Effector CD8-positive, alpha-beta T cell (primary cell): Measurements from ENCODE around the gene PRKG1.
"Not testable (repeated sequence)": the region's sequence is repeated elsewhere in the genome, so short reads cannot be mapped to it uniquely, and the experiment has no call there.

Experiments used
- DNase-seq: peaks from one replicate; lab custom pipeline; 2025; lab: John Stamatoyannopoulos, UW

PRKG1 gene

DNA sequence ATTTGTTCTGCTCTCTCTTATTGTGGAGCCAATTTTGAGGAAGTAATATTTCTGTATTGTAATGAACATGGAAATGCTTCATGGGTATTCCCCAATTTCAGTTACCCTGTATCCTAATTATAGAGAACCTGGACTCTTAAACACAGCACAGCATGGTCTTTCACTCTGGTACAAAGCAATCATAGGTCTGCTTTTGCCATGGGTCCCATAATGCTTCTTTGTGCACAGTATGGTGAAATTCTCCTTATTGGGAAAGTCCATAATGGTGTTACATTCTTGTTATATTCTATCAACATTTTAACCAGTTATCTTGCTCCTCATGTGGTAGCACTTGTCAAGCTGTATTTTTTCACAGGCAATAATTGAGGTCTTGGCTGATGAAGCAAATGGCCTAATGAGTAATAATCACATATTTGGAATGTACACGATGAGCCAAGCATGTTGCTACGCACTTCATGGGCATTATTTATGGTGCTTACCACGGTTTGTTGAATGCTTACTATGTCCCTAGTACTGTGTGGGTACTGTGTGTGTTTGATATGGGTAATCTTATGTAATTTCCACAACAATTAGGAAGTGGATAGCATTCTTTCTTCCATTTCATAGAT is 42.9 kb downstream of the PRKG1 start:
- no peak for DNase-seq

DNA sequence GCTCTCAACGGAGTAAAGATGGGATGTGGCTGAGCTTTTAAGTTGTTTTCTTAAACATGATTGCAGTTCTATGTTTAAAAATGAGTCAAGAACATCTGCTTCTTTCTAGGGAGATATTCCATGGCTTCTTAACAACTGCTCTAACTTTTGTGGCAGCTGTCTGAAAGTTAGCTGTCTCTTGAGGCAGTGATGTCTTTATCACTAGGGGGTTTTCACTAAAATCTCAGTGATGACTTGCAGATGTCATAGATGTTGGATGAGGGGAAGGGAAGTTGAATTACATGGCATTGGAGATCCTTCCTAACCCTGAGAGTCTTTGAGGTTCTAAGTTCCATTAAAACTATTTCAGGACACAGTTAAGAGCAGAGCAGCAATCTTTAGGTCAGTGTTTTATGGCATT is 43.5 kb downstream of the PRKG1 start:
- DNase-seq = no peak

DNA sequence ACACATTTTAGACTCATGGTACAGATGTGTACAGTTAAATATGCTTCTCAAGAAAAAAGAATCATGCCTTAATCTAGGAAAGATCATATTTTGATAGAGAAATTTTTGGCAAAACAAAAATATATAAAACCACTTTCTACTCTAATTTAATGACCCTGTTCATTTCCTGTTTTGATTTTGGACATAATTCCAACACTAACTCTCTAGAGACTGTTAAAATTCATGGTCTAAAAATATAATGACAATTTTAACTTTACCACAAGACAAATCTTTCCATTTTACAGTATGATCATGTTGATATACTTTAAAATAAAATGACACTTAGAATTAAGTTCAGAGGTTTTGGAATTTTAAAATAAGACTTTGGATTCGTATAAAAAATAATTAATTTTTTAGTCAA is 45.2 kb downstream of the PRKG1 start:
- DNase-seq = no peak

DNA sequence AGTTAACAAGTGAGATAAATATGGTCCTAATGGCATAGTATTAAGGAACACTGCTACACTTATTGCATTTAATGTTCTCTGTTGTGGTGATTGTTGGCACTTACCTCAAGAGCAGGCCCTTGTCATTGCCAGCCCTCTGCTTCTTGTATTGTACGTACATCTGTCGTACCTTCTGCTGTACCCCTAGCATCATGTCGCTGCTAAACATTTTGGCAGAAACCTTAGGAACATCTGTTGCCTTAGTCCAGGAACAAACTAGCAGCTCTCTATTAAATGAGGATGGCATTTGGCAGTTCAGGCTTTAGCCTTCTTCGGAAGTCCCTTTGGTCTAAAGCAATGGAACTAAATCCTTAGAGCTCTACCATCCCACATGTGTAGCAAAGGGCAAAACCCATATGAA is 47.6 kb downstream of the PRKG1 start:
- DNase-seq = no peak

DNA sequence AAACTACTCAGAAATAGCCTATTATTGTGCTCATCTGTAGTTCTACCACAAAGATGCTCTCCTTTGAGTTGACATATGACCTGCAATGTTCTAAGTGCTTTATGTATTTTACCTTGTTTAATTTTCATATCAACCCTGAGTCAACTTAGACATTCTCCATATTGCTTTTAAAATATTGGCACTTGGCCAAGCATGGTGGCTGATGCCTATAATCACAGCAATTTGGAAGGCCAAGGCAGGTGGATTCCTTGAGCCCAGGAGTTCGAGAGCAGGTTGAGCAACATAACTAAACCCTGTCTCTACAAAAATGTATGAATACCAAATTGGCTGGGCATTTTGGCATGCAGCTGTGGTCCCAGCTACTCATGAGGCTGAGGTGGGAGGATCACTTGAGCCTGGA is 50.6 kb downstream of the PRKG1 start:
- DNase-seq = no peak

DNA sequence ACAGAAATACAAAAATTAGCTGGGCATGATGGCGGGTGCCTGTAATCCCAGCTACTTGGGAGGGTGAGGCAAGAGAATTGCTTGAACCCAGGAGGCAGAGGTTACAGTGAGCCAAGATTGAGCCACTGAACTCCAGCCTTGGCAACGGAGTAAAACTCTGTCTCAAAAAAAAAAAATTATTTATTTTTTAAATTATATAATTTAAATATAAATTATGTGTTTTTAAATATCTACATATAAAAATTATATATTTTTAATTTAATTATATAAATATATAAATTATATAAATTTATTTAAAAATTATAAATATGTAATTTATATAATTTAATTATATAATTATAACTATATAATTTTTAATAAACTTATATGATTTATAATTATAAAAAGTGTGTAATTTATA is 51.2 kb downstream of the PRKG1 start:
- DNase-seq = no peak

DNA sequence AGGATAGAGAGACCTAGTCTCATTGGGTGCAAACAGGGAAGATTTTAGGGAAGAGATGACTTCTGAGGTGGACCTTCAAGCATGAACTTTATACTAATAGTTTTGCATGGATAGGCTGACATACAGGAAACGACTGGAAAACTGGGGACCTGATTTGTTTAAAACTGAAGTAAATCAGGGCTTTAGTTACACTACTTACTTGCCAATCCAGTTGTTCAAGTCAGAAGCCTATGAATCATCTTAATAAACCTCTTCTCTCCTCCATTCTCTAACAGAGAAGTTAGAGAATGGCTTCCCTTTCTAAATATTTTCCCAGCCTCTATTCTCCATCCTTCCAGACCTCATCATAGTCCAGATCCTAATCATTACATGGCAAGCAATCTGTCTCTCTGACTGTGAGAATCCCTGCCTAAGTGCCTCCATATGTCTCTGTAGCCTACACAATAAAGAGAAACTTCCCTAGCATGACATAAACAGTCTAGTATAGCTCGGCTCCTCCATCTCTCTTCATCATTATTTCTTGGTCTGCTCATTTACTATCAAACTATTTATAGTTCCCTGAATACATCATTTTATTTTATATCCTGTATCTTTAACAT is 55.8 kb downstream of the PRKG1 start:
- DNase-seq = no peak

DNA sequence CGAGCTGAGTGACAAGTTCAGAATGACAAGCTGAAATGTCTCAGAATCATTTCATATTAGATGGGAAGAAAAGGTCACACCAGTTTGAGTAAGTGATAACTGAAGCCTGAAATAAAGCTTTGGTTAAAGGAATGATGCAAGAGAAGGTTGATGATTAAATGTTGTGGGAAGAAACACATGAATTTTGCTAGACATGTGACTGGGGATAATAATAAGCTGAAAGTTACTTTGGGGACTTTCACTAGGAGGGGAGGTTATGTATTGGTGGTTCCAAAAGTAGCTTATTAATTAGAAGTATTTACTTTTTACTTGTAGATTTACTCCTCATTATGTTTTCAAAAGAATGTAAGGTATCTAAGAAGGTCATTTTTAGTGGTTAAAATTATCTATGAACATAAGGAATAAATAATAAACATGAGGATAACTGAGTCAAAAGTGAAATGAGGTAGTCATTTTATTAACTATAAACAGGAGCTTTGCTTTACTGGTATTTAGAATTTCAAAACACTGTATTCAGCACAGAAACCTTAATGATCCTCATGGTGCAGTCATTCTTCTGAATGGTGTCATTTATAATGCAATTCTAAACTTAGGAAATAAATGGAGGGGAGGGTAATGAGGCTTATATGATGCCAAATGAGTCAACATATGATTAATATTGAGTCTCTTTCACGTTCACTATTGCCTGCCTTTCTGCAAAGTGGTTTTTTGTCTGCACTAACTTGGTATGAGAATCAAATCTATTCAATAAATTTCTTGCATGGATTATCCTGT is 63.7 kb downstream of the PRKG1 start:
- DNase-seq = no peak

DNA sequence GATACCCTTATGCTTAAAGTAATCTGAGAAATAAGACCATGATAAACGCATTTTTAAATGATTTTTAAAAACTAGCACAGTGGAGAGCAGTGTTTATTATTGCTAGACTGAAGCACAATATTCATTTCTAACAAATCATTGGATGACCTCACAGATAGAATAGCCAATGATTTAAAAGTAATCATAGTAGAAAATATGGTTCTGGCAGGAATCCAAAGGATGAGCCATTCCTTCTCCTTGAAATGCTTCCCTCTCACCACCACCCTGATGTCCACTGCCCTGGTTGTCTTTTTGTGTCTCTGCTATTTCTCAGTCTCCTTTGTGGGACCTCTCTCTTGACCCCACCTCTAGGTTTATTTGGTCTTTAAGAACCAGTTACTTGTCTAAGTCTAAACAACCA is 64.9 kb downstream of the PRKG1 start:
- no peak for DNase-seq

DNA sequence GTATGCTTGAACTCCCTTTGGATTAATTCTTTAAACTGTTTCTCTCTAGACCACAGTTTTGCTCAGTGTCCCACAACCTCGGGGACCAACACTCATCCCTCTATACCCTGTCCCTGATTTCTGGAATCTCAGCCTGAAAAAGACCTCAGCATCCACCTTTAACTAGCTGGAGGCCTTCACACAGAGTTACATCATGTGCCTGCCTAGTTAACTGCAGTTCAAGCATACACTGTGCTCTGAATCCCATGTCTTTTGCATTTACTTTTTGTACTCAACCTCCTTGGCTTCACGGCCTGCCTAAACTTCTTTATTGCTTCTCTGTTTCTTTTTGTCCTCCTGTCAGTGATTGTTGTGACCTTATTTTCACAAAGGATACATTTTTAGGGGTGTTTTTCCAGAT is 66.7 kb downstream of the PRKG1 start:
- DNase-seq = no peak

DNA sequence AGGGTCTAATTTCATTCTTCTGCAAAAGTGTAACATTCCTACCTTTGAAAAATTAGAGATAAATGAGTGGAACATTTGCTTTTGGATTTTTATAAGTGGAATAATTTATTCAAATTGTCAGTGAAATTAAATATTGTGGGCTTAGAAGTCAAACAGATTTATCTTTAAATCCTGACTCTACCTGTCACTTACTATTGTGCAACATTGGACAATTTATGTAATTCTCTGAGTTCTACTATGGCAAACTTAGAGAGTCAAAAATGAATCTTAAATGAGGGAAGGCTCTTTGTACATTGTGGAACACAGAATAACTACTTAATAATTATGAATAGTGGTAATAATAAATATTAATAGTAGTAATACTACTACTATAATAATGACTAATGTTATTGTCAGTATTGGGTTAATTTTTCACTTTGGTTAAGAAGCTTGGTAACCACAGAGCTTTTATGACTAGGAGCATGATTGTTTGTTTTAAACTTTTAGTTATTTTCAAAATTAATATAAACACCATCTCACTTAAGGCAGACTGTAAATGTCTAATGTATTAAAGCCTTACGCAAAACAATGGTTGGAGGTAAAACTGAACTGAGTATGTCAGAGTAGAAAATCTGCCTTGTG is 70.0 kb downstream of the PRKG1 start:
- DNase-seq = no peak

DNA sequence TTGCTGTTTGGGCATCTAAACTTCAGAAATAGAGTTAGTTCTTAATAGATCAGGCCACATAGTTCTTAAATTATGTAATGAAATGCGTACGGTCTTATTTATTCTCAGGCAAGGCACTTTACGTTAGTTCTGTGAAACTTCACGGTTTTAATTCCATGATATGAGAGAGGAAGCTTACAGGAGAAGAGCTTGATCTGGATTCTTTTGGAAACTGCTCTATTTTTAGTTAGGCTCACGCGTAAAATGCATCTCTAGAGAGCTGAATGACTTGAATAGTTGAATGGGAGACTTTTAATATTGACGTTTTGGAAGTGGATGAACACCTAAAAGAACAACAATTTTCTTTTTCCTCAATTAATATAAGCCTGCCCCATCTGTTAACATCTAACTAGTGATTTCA is 71.1 kb downstream of the PRKG1 start:
- DNase-seq = no peak

DNA sequence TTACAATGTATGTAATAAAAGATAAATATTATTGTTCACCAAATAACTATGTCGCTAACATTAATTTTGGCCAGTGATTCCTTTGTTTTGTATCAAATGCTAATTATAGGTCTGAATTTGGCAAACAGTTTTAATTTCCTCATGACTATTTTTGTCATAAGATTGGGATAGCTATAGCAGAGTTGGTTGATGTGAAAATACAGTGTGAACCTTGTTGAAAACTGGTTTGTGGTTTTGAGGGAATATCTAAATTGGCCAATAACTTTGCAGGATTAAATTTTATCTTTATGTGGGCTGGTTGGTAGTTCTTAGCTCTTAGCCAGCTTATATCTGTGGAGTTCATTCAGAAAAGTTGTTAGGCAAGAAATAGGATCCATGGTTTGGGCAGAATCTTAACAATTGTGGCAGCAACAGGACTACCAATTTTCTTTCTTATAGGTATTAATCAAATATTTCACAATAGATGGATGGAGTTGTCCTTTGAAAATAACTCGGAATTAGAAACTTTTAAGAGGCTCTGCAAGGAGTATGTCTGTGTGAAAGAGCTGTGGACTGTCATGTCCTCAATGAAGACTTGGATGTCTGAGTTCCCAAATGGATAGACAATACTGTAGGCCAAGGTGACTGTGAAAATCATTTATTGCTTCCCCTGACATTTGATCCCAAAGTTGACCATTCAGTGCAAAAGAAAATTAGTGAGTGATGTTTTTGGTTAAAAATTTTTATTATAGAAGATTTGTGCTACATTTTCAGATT is 73.5 kb downstream of the PRKG1 start:
- DNase-seq = no peak

DNA sequence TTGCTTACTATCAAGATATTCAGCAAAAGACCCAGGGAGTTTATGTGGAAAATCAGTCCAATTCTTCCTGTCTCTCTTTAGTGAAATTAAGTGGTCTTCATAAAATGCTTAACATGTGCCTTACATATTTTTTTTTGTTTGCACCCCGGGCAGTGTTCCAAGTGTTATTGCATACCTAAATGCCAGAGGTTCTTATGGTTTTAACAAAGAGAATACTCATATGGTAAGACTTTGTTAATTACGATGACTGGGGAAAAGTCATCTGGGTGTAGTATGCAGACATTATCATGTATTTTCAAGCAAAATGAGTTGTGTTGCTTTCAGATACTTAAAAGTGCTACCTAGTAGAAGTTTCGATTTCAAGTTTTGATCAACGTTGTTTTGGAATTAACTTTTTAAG is 82.6 kb downstream of the PRKG1 start:
- DNase-seq = no peak

DNA sequence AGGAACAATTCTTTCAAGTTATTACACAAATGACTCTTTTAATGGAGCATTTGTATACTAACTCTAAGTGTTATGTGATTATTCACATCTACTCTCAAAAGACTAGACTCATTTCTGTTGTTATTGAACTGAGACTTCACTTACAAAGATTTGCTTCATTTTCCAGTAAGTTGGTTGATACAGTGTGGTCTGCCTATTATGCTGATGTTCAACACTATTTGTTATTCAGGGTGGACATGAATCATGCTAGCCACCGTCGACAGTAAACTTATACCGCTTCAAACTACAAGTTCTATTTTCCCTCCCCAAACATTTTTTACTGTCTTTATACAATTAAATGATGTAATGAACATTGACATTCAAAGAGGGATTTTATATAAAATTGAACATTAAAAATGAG is 84.5 kb downstream of the PRKG1 start:
- no peak for DNase-seq

DNA sequence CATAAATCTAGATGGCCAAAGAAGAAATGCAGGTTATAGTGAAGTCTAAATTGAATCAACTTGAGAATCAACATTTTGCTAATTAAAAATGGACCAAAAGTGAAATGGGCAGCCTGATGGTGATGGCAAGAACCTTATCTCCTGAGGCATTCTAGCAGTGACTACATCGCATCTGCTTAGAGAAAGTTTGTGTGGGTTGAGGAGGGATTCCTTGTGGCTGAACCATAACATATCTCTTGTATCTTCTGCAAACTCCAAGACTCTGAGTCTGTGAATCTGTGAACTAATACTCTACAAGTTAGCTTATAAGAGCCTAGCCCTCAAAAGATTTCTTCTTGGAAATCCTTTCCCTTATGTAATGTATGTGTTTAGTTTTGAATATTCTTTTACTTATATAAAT is 85.6 kb downstream of the PRKG1 start:
- DNase-seq = no peak

DNA sequence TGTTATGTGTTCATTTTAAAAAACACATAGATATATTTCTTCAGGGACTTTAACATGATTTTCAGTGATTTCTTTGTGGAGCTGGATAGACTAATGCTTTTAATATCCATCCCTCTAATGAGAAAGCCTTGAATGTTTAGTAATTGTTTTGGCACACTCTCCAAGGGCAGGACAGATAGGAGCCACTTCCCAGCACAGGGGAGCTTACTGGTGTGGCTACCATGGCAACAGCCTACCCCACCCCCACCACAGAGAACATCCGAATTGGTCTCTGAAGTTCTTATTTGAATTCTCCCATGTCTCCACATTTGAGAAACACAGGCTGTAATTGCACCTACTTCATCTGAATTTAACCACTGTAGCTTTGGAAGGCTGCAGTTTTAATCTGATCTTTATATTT is 87.7 kb downstream of the PRKG1 start:
- DNase-seq = no peak

DNA sequence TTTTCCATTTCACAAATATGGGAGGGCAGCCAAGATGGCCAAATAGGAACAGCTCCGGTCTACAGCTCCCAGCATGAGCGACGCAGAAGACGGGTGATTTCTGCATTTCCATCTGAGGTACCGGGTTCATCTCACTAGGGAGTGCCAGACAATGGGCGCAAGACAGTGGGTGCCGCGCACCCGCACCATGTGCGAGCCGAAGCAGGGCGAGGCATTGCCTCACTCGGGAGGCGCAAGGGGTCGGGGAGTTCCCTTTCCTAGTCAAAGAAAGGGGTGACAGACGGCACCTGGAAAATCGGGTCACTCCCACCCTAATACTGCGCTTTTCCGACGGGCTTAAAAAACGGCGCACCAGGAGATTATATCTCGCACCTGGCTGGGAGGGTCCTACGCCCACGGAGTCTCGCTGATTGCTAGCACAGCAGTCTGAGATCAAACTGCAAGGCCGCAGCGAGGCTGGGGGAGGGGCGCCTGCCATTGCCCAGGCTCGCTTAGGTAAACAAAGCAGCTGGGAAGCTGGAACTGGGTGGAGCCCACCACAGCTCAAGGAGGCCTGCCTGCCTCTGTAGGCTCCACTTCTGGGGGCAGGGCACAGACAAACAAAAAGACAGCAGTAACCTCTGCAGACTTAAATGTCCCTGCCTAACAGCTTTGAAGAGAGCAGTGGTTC is 89.2 kb downstream of the PRKG1 start:
- not testable (repeated sequence) for DNase-seq

DNA sequence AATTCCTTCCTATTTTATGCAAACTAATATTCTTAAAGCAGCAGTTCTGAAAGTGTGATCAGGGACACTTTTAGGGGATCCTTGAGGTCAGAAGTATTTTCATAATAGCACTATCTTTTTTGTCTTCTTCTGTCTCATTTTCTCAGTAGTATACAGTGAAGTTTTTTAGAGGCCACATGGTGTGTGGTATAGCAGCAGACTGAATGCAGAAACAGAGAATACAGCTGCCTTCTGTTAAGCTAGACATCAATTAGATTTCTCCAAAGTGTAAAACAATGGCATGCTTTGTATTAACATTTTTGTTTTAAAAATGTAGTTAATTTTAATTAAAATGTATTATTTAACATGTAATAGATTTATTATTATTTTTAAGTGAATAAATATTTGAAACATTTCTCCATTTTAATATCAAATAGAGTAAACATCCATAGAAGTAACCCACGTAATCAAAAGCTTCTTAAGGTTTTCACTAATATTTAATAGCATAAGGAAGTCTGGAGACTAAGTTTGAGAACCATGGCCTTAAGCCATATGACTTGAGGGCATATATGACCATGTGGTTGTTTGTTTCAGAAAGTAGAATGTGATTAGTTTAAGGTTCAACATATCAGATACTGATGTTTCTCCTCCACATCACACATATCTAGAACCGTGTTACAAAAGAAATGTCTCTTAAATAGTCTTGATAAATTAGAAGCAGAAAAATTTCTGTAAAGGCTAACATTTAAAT is 94.0 kb downstream of the PRKG1 start:
- DNase-seq = no peak

DNA sequence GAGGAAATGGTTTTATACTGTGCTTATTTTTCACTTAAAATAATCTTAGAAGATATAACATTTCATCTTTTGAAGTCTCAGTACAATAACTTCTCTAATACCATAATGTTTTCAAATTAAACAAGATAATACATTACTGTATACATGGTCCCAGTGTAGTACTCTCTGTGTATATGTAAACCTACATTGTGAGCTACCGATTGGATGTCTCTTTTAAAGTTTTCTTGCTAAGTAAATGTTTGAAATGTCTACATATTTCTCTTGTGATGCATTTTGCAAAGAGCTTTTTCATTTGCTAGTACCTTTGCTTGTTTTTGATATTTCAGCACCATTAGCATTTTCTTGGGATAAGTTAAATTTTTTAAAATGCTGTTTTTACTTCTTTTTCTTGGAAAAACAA is 94.8 kb downstream of the PRKG1 start:
- DNase-seq = no peak
